ENCODE measurements around the gene PARP3.
A peak's percentile ranks its signal among the peaks of the same experiment; 100 is the strongest.

The PARP3 gene

GRCh38 chr3:51941463-51941797 is 733 bp upstream of the PARP3 start:
- Histone ChIP-seq H3K4me3 (ENCODE audit: low read length) (peak overlapping the region; percentile 82), H3K9ac (ENCODE audit: low read length) (peak overlapping the region; percentile 68), H4K5ac (ENCODE audit: low read length) (no peak overlapping the region), H2BK15ac (replicated peaks; ENCODE audit: low read depth) (no peak overlapping the region), H3K4me1 (ENCODE audit: control insufficient read depth, low read depth, low read length) (peaks cover 4% of the 10 kb centered on the region), H3K79me1 (ENCODE audit: low read length) (peaks cover 20% of the 10 kb centered on the region), H2BK120ac (ENCODE audit: low read depth, low read length) (no peak overlapping the region), H2BK5ac (ENCODE audit: low read length) (no peak overlapping the region), H3K56ac (ENCODE audit: low read length) (peak overlapping the region; percentile 91), H3K18ac (ENCODE audit: low read length) (no peak overlapping the region), H2AK5ac (ENCODE audit: low read length) (no peak overlapping the region), H3K36me3 (ENCODE audit: control insufficient read depth, insufficient read depth, low read length) (peaks cover 6% of the 10 kb centered on the region), H3K27me3 (ENCODE audit: insufficient read depth, low read length, poor library complexity) (no peaks in the 10 kb centered on the region), H3K79me2 (ENCODE audit: control insufficient read depth, insufficient read depth, low read length) (peaks cover 27% of the 10 kb centered on the region), H3K23ac (ENCODE audit: low read length) (no peak overlapping the region), H3K4ac (ENCODE audit: low read depth, low read length) (no peak overlapping the region), H3K4me2 (ENCODE audit: low read length) (peak overlapping the region; percentile 65), H4K8ac (ENCODE audit: low read depth, low read length) (no peak overlapping the region), H3K27ac (ENCODE audit: low read depth, low read length) (no peak overlapping the region)
- WGBS (ENCODE audit: extremely low coverage, insufficient coverage, low lambda C conversion rate), result no CpG with 5 or more reads among the region's 20 CpGs
- no peak for DNase-seq

GRCh38 chr3:51942603-51943450 is 664 bp downstream of the PARP3 start:
- Histone ChIP-seq H3K23ac (ENCODE audit: low read length) (peak overlapping the region; percentile 48), H4K5ac (ENCODE audit: low read length) (no peak overlapping the region), H3K4me3 (ENCODE audit: low read length) (no peak overlapping the region), H3K4me1 (ENCODE audit: control insufficient read depth, low read depth, low read length) (peaks cover 4% of the 10 kb centered on the region), H2BK120ac (ENCODE audit: low read depth, low read length) (no peak overlapping the region), H3K56ac (ENCODE audit: low read length) (peak overlapping the region; percentile 94), H3K79me1 (ENCODE audit: low read length) (peaks cover 19% of the 10 kb centered on the region), H3K79me2 (ENCODE audit: control insufficient read depth, insufficient read depth, low read length) (peaks cover 27% of the 10 kb centered on the region), H3K18ac (ENCODE audit: low read length) (peak overlapping the region; percentile 34), H3K27ac (ENCODE audit: low read depth, low read length) (no peak overlapping the region), H3K27me3 (ENCODE audit: insufficient read depth, low read length, poor library complexity) (no peaks in the 10 kb centered on the region), H2AK5ac (ENCODE audit: low read length) (peak overlapping the region; percentile 88), H3K4ac (ENCODE audit: low read depth, low read length) (peak overlapping the region; percentile 39), H3K9ac (ENCODE audit: low read length) (peak overlapping the region; percentile 78), H2BK15ac (replicated peaks; ENCODE audit: low read depth) (no peak overlapping the region), H3K36me3 (ENCODE audit: control insufficient read depth, insufficient read depth, low read length) (no peaks in the 10 kb centered on the region), H3K4me2 (ENCODE audit: low read length) (peak overlapping the region; percentile 65), H2BK5ac (ENCODE audit: low read length) (peak overlapping the region; percentile 54), H4K8ac (ENCODE audit: low read depth, low read length) (peak overlapping the region; percentile 65)
- WGBS (ENCODE audit: extremely low coverage, insufficient coverage, low lambda C conversion rate), result no CpG with 5 or more reads among the region's 17 CpGs
- peak; percentile 29 for DNase-seq

- H4K5ac ChIP-seq (ENCODE audit: low read length), result no peak overlapping the region
- H4K8ac ChIP-seq (ENCODE audit: low read depth, low read length), result no peak overlapping the region
- no peak overlapping the region for H2BK120ac ChIP-seq (ENCODE audit: low read depth, low read length)
- H2BK5ac ChIP-seq (ENCODE audit: low read length), result no peak overlapping the region
- no peak overlapping the region for H3K4ac ChIP-seq (ENCODE audit: low read depth, low read length)
- no peak overlapping the region for H3K4me3 ChIP-seq (ENCODE audit: low read length)
- DNase-seq, result no peak
- H3K27me3 ChIP-seq (ENCODE audit: insufficient read depth, low read length, poor library complexity), result no peaks in the 10 kb centered on the region
- H3K79me1 ChIP-seq (ENCODE audit: low read length), result peaks cover 13% of the 10 kb centered on the region
- peaks cover 24% of the 10 kb centered on the region for H3K79me2 ChIP-seq (ENCODE audit: control insufficient read depth, insufficient read depth, low read length)
- WGBS (ENCODE audit: extremely low coverage, insufficient coverage, low lambda C conversion rate), result no CpG with 5 or more reads among the region's 21 CpGs
- no peak overlapping the region for H2AK5ac ChIP-seq (ENCODE audit: low read length)
- H3K18ac ChIP-seq (ENCODE audit: low read length), result no peak overlapping the region
- H3K9ac ChIP-seq (ENCODE audit: low read length), result no peak overlapping the region
- no peak overlapping the region for H3K56ac ChIP-seq (ENCODE audit: low read length)
- no peaks in the 10 kb centered on the region for H3K36me3 ChIP-seq (ENCODE audit: control insufficient read depth, insufficient read depth, low read length)
- no peak overlapping the region for H2BK15ac ChIP-seq (replicated peaks; ENCODE audit: low read depth)
- H3K23ac ChIP-seq (ENCODE audit: low read length), result no peak overlapping the region
- H3K27ac ChIP-seq (ENCODE audit: low read depth, low read length), result no peak overlapping the region
- peaks cover 4% of the 10 kb centered on the region for H3K4me1 ChIP-seq (ENCODE audit: control insufficient read depth, low read depth, low read length)
- no peak overlapping the region for H3K4me2 ChIP-seq (ENCODE audit: low read length)
These were observed 1.6 kb downstream of the PARP3 start for GRCh38 chr3:51943451-51944391.

GRCh38 chr3:51944451-51945021 is 2.4 kb downstream of the PARP3 start:
- Histone ChIP-seq H3K79me2 (ENCODE audit: control insufficient read depth, insufficient read depth, low read length) (peaks cover 18% of the 10 kb centered on the region), H4K5ac (ENCODE audit: low read length) (no peak overlapping the region)
- no CpG with 5 or more reads among the region's 11 CpGs for WGBS (ENCODE audit: extremely low coverage, insufficient coverage, low lambda C conversion rate)

DNA sequence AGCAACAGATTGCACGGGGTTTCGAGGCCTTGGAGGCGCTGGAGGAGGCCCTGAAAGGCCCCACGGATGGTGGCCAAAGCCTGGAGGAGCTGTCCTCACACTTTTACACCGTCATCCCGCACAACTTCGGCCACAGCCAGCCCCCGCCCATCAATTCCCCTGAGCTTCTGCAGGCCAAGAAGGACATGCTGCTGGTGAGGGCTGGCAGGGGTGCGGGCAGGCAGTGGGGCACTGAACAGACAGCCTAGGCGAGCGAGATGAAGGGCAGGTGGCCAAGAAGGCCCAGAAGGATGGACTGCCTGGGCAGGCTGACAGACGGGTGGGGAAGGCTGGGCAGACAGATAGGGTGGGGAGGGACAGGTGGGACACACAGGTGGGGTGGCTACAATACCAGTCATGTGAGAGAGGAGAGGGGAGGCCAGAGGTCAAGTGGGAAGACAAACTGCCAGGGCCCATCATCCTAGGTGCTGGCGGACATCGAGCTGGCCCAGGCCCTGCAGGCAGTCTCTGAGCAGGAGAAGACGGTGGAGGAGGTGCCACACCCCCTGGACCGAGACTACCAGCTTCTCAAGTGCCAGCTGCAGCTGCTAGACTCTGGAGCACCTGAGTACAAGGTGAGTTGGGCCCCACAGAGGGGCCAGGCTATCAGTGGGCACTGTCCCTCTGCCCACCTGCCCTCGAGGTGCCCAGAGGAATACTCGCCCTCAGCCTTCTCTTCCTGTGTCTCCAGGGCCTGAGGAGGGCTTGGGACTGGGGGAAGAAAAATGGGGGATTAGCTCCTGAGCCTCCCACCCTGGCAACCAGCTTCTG is 3.1 kb downstream of the PARP3 start:
- H4K8ac ChIP-seq (ENCODE audit: low read depth, low read length), result no peak overlapping the region
- no peak overlapping the region for H3K23ac ChIP-seq (ENCODE audit: low read length)
- H3K36me3 ChIP-seq (ENCODE audit: control insufficient read depth, insufficient read depth, low read length), result no peaks in the 10 kb centered on the region
- no peak overlapping the region for H3K9ac ChIP-seq (ENCODE audit: low read length)
- WGBS (ENCODE audit: extremely low coverage, insufficient coverage, low lambda C conversion rate), result no CpG with 5 or more reads among the region's 18 CpGs
- H3K4me2 ChIP-seq (ENCODE audit: low read length), result no peak overlapping the region
- no peak overlapping the region for H3K56ac ChIP-seq (ENCODE audit: low read length)
- H3K18ac ChIP-seq (ENCODE audit: low read length), result no peak overlapping the region
- H3K4ac ChIP-seq (ENCODE audit: low read depth, low read length), result no peak overlapping the region
- H3K27ac ChIP-seq (ENCODE audit: low read depth, low read length), result no peak overlapping the region
- H3K79me1 ChIP-seq (ENCODE audit: low read length), result peaks cover 5% of the 10 kb centered on the region
- H3K4me1 ChIP-seq (ENCODE audit: control insufficient read depth, low read depth, low read length), result peaks cover 4% of the 10 kb centered on the region
- H2BK5ac ChIP-seq (ENCODE audit: low read length), result no peak overlapping the region
- no peaks in the 10 kb centered on the region for H3K27me3 ChIP-seq (ENCODE audit: insufficient read depth, low read length, poor library complexity)
- no peak overlapping the region for H3K4me3 ChIP-seq (ENCODE audit: low read length)
- H2AK5ac ChIP-seq (ENCODE audit: low read length), result no peak overlapping the region
- no peak overlapping the region for H2BK120ac ChIP-seq (ENCODE audit: low read depth, low read length)
- no peak overlapping the region for H4K5ac ChIP-seq (ENCODE audit: low read length)
- H2BK15ac ChIP-seq (replicated peaks; ENCODE audit: low read depth), result no peak overlapping the region
- peaks cover 13% of the 10 kb centered on the region for H3K79me2 ChIP-seq (ENCODE audit: control insufficient read depth, insufficient read depth, low read length)
- DNase-seq, result no peak

More at GRCh38 chr3:51944451-51945021, 2.4 kb downstream of the PARP3 start:
- H3K23ac ChIP-seq (ENCODE audit: low read length), result no peak overlapping the region
- peaks cover 4% of the 10 kb centered on the region for H3K4me1 ChIP-seq (ENCODE audit: control insufficient read depth, low read depth, low read length)
- no peak overlapping the region for H2BK15ac ChIP-seq (replicated peaks; ENCODE audit: low read depth)
- no peak overlapping the region for H2BK5ac ChIP-seq (ENCODE audit: low read length)
- H3K79me1 ChIP-seq (ENCODE audit: low read length), result peaks cover 7% of the 10 kb centered on the region
- H3K56ac ChIP-seq (ENCODE audit: low read length), result no peak overlapping the region
- no peak overlapping the region for H3K9ac ChIP-seq (ENCODE audit: low read length)
- H3K18ac ChIP-seq (ENCODE audit: low read length), result no peak overlapping the region
- no peak overlapping the region for H3K4ac ChIP-seq (ENCODE audit: low read depth, low read length)
- H3K27ac ChIP-seq (ENCODE audit: low read depth, low read length), result no peak overlapping the region
- no peaks in the 10 kb centered on the region for H3K27me3 ChIP-seq (ENCODE audit: insufficient read depth, low read length, poor library complexity)
- H2BK120ac ChIP-seq (ENCODE audit: low read depth, low read length), result no peak overlapping the region
- no peak overlapping the region for H2AK5ac ChIP-seq (ENCODE audit: low read length)
- H3K36me3 ChIP-seq (ENCODE audit: control insufficient read depth, insufficient read depth, low read length), result no peaks in the 10 kb centered on the region
- H3K4me2 ChIP-seq (ENCODE audit: low read length), result no peak overlapping the region
- no peak overlapping the region for H4K8ac ChIP-seq (ENCODE audit: low read depth, low read length)
- no peak overlapping the region for H3K4me3 ChIP-seq (ENCODE audit: low read length)
- no peak for DNase-seq
